IPS-18c (cell line): ENCODE measurements around the gene CIDEB.
A peak's percentile ranks its signal among the peaks of the same experiment; 100 is the strongest.
"Not testable (repeated sequence)": the region's sequence is repeated elsewhere in the genome, so short reads cannot be mapped to it uniquely, and the experiment has no call there.

Experiments used
- H3K4me3 ChIP-seq: 2 replicates; pipeline ENCODE4 v1.7.0; 2013; ENCODE audit warnings: low read depth, mild to moderate bottlenecking, low read length, moderate library complexity; ENCODE audit not compliant: insufficient read depth
- H3K9me3 ChIP-seq: one replicate; pipeline ENCODE4 v1.6.1; 2013; ENCODE audit warnings: mild to moderate bottlenecking, low read length, moderate library complexity; ENCODE audit not compliant: control insufficient read depth, insufficient read depth

Gene CIDEB

DNA sequence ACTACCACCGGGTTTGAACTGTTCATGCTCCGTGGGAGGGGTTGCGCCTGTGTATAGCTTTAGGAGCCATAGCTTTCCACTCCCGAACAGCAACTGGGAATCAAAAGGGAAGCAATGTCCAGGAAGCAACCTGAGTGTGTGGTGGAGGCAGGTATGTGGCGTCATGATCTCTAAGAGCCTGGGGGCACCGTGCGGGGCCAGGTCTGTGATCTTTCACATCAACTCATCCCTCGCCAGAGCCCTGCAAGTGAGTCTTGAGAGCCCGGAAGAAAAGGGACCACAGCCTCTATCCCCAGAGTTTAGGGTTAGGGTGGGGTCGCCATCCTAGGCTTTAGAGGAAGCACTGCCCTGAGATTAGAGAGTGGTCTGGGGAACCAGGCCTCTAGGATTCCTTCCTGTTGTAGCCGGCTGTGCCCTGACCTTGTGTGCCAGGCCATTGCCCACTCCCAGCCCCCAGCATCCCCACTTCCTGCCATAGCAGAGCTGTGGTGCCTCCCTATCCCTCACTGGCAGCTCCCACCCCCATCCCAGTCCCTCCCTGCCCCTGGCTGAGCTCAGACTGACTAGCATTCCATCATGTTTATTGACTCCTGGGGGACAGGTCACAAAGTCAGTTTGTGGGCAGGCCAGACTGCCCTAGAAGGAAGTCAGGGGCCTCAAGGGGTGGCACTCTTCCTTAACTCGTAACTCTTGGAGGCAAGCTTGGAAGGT is 27.8 kb upstream of the CIDEB start:
- peak overlapping the region; percentile 71; the same call in 1 of the 2 replicates for H3K4me3 ChIP-seq
- H3K9me3 ChIP-seq, result no peaks in the 10 kb centered on the region

- Histone ChIP-seq H3K4me3 (peak within 1 kb of the TSS; percentile 71), H3K9me3 (no peaks in the 10 kb centered on the region)
These were observed 26.9 kb upstream of the CIDEB start, which contains the start of gene ADCY4 for GRCh38 chr14:24334431-24335291. Gene ADCY4, minus strand, starts transcription at chr14:24335071. Its CDS starts 419 bp downstream, at chr14:24334652.

DNA sequence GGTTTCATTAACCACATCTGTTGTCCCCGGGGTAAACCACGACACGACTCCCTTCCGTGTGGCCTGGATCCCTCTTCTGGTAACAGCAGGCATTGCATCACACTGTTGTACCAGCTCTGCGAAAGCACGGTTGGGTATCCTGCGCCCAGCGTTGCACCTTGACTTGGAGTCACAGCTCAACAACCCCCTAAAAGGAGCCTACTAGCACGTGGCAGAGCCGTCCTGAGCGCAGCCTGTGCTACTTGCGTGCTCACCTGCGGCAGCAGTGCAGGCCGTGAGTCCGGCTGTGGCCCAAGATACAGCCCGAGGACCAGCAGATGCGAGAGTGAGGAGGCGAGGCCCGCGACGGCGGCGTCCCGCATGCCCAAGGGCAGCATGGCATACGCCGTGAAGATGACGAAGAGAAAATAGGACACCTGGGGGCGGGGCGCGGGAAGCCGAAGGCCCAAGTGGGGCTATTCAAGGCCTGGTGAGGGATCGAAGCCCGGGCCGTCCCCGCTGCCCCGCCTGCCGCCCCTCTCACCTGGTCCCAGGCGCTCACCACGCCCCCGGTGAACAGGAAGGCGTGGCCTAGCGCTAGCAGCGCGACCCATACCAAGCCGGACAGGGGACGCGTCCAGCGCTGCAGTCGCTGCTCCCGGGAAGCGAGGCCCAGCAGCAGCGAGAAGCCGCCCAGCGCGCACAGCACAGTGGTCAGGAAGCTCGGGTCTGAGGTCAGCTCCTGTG is 24.7 kb upstream of the CIDEB start:
- Histone ChIP-seq H3K4me3 (peak overlapping the region; percentile 56), H3K9me3 (no peaks in the 10 kb centered on the region)

DNA sequence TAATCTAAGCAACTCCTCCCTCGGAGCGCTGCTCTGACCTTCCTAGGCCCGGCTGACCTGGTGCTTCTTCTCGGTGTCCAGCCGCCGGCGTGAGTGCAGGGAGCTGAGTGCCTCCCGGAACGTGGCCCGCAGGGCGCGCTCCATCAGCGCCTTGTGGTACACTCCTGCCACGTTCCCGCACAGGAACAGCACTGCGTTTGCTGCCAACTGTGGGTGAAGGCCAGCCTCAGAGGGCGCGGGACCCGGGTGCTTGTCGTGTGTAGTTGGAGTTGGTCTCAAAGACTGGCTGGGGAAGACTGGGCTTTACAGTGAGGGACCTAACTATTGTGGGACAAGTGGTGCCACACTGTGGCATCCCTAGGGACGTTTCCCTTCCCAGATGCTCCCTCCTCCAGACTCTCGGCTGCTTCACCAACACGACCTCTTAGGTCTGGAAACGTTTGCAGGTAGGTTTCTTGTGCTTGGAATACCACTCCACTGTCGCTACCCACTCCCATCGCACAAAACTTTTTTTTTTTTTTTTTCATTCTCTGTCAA is 24.0 kb upstream of the CIDEB start:
- Histone ChIP-seq H3K9me3 (no peaks in the 10 kb centered on the region), H3K4me3 (no peak overlapping the region; the same call in 1 of the 2 replicates)

- Histone ChIP-seq H3K4me3 (no peak overlapping the region), H3K9me3 (no peaks in the 10 kb centered on the region)
These were observed 23.3 kb upstream of the CIDEB start for GRCh38 chr14:24330973-24331674.

DNA sequence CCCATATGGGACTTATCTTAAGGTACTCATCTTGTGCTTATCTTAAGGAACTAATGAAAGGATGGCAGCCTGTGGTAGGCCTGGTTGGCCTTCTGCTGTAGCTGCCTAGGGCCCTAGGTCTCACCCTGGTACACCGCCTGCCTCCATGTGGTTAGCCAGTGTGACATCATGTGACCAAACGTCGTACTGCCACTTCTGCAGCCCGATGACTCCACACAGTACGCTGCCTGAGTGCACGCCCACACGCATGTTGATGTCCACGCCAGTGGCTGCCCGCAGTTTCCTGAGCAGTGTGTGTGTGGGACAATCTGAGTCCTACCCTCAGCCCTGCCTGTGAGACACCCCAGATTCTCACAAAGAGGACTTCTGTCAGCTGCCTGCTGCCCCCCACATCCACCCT is 22.0 kb upstream of the CIDEB start:
- Histone ChIP-seq H3K9me3 (no peaks in the 10 kb centered on the region), H3K4me3 (no peak overlapping the region)

GRCh38 chr14:24329073-24329663 is 21.4 kb upstream of the CIDEB start:
- Histone ChIP-seq H3K9me3 (no peaks in the 10 kb centered on the region), H3K4me3 (no peak overlapping the region)

- not testable (repeated sequence) for H3K4me3 ChIP-seq, H3K9me3 ChIP-seq
These were observed 20.1 kb upstream of the CIDEB start for GRCh38 chr14:24327914-24328313.

GRCh38 chr14:24327303-24327702 is 19.5 kb upstream of the CIDEB start:
- no peaks in the 10 kb centered on the region for H3K9me3 ChIP-seq
- H3K4me3 ChIP-seq, result no peak overlapping the region

GRCh38 chr14:24325963-24326362 is 18.2 kb upstream of the CIDEB start:
- H3K9me3 ChIP-seq, result no peaks in the 10 kb centered on the region
- H3K4me3 ChIP-seq, result no peak overlapping the region

GRCh38 chr14:24325041-24325530 is 17.3 kb upstream of the CIDEB start:
- Histone ChIP-seq H3K4me3 (no peak overlapping the region), H3K9me3 (no peaks in the 10 kb centered on the region)

DNA sequence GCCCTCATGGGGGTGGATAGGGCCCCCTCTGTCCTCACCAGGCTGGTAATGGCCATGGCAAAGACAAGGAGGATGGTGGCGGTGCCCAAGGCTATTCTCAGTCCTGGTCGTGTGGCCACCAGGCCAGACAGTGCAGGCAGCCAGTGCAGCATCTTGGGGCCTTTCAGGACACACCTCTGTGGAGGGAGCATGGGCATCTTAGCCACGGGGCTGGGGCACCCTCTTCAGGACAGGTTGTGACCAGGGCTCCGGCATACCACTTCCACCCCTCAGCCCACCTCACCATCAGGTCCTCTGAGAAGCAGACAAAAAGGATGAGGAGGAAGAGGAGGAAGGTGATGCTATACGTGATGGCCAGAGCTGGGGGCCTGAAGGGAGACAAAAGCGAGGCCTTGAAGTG is 16.2 kb upstream of the CIDEB start:
- no peaks in the 10 kb centered on the region for H3K9me3 ChIP-seq
- no peak overlapping the region for H3K4me3 ChIP-seq

DNA sequence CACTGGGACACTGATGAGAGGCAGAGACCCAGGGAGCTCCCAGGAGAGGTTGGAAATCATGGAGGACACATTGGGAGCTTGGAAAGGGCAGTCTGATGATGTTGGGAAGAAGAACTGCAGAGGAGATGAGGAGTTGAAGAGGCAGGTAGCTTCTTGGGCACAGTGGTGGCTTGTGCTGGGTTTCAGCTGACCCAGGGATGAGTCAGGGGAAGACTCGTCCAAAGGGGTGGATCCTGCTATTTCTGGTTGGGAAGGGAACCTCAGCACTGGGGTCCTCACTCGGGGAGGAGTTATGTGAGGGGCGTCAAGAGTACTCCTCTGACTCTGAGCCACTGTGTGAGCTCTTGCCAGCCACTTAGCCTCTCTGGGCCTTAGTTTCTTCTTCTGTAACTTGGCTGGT is 15.6 kb upstream of the CIDEB start:
- H3K4me3 ChIP-seq, result no peak overlapping the region
- H3K9me3 ChIP-seq, result no peaks in the 10 kb centered on the region

DNA sequence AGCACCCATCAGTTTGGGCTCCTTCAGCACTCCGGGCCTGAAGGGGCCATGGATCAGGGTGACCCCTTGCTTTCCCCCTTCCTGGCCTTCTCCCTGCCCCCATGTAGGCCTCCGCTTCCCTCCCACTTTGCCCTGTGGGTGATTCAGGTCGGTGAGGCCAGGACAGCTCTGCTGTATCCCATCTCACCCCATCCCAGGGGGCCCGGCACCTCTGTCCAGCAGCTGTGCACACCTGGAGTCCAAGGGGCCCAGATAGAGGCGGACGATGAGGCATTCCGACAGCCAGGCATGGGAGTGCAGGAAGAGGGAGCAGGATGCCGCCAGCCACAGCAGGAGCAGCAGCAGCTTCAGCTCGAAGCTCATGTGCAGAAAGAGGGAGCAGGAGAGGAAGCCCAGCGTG is 14.9 kb upstream of the CIDEB start:
- H3K9me3 ChIP-seq, result no peaks in the 10 kb centered on the region
- H3K4me3 ChIP-seq, result no peak overlapping the region

DNA sequence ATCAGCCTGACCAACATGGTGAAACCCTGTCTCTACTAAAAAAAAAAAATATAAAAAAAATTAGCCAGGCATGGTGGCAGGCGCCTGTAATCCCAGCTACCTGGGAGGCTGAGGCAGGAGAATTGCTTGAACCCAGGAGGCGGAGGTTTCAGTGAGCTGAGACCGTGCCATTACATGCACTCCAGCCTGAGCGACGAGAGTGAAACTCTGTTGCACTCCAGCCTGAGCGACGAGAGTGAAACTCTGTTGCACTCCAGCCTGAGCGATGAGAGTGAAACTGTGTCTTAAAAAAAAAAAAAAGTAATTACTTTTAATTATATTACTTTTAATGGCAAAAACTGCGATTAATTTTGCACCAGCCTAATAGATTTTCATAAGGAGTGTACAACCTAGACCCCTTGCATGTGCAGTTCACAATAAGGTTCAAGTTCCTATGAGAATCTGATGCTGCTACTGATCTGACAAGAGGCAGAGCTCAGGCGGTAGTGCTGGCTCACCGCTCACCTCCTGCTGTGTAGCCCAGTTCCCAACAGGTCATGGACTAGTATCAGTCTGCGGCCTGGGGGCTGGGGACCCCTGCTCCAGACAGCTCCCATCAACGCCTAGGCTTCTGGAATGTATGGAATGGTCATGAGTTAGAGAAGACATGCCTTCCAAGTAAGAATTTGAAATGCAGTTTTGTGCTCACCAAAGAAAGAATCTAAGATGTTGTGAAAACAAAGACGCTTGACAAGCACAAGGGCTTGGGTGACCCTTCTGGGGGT is 13.6 kb upstream of the CIDEB start:
- Histone ChIP-seq H3K4me3 (no peak overlapping the region), H3K9me3 (no peaks in the 10 kb centered on the region)
